Stimulated activated memory B cell treated with anti-CD40 and anti-IgM and Interleukin-4, amounts not matched to agents 10 μg/mL and 1 μg/mL and 100 μg/mL, for 72 hours (primary cell): ENCODE results near the gene RAP1GAP2.

ENCODE experiments used
- ATAC-seq: fragments of 150-1000 bp; cut with Tn5 transposase; 2 replicates; pipeline ENCODE4 v1.10.0; 2021
- H3K27ac Mint-ChIP-seq: one replicate; pipeline ENCODE4 v1.8.0; 2022; ENCODE audit warnings: mild to moderate bottlenecking, mixed read lengths
- H3K27me3 Mint-ChIP-seq: one replicate; pipeline ENCODE4 v1.8.0; 2022; ENCODE audit warnings: mixed read lengths
- H3K36me3 Mint-ChIP-seq: one replicate; pipeline ENCODE4 v1.8.0; 2022; ENCODE audit warnings: mixed read lengths
- H3K4me1 Mint-ChIP-seq: one replicate; pipeline ENCODE4 v1.8.0; 2022; ENCODE audit warnings: mixed read lengths
- H3K4me3 Mint-ChIP-seq: one replicate; pipeline ENCODE4 v1.8.0; 2022; ENCODE audit warnings: mild to moderate bottlenecking, moderate library complexity, mixed read lengths
- H3K9me3 Mint-ChIP-seq: one replicate; pipeline ENCODE4 v1.8.0; 2022; ENCODE audit warnings: mixed read lengths

RAP1GAP2 gene

DNA sequence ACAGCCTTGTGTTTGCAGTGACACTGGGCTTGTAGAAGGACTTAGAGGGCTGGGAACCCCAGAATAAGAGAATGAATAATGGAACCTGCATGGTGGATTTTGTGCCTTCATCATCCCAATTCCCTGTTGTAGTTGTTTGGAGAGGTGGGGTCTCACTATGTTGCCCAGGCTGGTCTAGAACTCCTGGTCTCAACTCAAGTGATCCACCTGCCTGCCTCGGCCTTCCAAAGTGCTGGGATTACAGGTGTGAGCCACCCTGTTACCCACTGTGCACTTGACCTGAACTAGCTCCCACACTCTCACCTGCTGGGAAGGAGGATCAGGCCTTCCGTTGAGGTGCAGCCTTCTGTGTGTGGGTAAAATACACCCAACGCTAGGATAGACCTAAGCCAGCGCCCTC, 55.4 kb downstream of the RAP1GAP2 start:
- H3K27ac Mint-ChIP-seq = no peak overlapping the region
- ATAC-seq = no peak
- H3K36me3 Mint-ChIP-seq = no peaks in the 10 kb centered on the region
- peaks cover 35% of the 10 kb centered on the region for H3K4me1 Mint-ChIP-seq
- H3K27me3 Mint-ChIP-seq = peaks cover 64% of the 10 kb centered on the region
- no peak overlapping the region for H3K4me3 Mint-ChIP-seq
- H3K9me3 Mint-ChIP-seq = no peaks in the 10 kb centered on the region

DNA sequence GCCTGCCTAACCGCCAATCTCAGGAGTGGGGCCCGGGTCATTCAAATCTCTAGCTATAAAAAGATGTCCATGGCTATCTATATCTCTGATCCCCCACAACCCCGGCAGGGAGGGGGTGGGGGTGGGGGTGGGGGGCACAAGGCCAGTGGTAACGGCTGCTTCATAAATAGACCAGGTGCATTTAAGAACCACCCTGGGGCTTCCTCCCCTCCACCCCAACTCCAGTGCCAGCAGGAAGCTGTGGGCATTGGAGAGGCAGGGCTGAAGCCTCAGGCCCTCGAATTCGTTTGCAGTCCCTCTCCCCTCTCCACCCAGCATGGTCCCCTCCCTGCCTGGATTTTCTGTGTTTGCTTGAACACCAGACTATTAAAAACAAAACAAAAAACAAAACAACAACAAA, 56.0 kb downstream of the RAP1GAP2 start:
- H3K27me3 Mint-ChIP-seq = peaks cover 69% of the 10 kb centered on the region
- H3K4me1 Mint-ChIP-seq = peaks cover 39% of the 10 kb centered on the region
- H3K27ac Mint-ChIP-seq = no peak overlapping the region
- peaks cover 3% of the 10 kb centered on the region for H3K36me3 Mint-ChIP-seq
- no peak for ATAC-seq
- no peaks in the 10 kb centered on the region for H3K9me3 Mint-ChIP-seq
- H3K4me3 Mint-ChIP-seq = peak overlapping the region; percentile 5

DNA sequence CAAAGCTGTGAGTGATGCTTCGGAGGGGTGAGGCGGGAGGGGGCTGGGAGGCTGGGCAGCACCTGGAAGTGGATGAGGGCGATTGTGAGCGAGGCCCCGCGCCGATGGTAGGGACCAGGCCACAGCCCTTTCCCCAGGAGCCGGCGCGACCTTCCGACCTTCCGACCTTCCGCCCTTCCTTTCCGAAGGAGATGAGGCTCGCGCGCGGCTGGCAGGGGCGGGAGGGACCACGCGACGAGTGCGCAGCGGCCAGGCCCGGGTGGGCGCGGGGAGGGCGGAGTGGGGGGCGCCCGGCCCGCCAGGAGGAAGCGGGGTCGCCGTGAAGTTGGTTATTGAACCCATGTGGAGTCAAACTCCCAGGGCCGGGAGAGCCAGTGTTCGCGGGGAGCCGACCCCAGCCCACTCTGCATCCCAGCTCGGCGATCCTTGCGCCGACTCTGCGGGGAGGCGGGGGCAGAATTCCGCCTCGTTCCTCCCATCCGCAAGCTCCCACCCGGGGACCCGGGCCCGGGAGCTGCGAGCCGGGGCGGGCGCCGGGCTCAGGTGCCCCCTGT, 56.6 kb downstream of the RAP1GAP2 start:
- no peaks in the 10 kb centered on the region for H3K9me3 Mint-ChIP-seq
- no peak overlapping the region for H3K27ac Mint-ChIP-seq
- H3K36me3 Mint-ChIP-seq = peaks cover 9% of the 10 kb centered on the region
- peak overlapping the region; percentile 67 for H3K4me3 Mint-ChIP-seq
- ATAC-seq = no peak
- H3K27me3 Mint-ChIP-seq = peaks cover 69% of the 10 kb centered on the region
- H3K4me1 Mint-ChIP-seq = peaks cover 33% of the 10 kb centered on the region

DNA sequence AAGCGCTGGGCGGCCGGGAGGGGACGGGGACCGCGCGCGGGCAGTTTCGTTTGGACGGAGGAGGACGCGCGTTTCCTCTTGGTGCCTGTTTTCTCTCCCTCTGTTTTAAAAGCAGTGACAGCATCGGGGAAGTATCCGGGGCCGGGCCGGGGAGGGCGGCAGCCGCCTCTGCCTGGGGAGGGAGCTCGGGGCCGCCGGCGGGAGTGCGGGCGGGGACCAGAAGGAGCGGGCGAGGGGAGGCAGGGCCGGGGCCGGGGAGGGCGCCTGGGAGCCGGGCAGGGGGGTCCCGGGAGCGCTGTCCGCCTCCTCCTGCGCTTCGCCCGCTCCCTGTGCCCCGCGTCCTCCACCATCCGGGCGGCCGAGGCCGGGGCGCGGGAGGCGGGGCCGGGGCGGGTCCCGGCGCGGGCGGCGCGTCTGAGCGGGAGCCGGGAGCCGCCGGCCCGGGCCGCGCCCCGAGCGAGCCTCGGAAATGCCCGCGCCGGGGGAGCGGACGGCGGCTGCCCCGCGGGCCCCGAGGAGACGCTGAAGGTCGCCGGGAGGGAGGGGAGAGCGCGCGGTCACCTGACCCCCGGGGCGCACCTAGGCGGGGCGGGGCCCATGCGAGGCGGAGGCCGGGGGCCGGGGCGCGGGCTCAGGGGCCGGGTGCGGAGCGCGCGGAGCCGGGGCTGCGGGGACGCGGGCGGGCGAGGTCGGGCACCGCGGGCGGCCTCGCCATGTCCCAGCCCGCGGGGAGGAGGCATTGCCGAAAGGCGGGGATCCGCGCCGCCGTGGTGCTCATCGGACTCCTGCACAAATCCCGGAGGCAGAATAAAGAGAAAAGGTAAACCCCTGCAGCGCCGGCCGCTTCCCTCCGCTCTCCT, 57.3 kb downstream of the RAP1GAP2 start:
- peaks cover 66% of the 10 kb centered on the region for H3K27me3 Mint-ChIP-seq
- H3K27ac Mint-ChIP-seq = no peak overlapping the region
- no peaks in the 10 kb centered on the region for H3K9me3 Mint-ChIP-seq
- peaks cover 28% of the 10 kb centered on the region for H3K4me1 Mint-ChIP-seq
- peaks cover 11% of the 10 kb centered on the region for H3K36me3 Mint-ChIP-seq
- peak; percentile 42 for ATAC-seq
- H3K4me3 Mint-ChIP-seq = peak overlapping the region; percentile 78

DNA sequence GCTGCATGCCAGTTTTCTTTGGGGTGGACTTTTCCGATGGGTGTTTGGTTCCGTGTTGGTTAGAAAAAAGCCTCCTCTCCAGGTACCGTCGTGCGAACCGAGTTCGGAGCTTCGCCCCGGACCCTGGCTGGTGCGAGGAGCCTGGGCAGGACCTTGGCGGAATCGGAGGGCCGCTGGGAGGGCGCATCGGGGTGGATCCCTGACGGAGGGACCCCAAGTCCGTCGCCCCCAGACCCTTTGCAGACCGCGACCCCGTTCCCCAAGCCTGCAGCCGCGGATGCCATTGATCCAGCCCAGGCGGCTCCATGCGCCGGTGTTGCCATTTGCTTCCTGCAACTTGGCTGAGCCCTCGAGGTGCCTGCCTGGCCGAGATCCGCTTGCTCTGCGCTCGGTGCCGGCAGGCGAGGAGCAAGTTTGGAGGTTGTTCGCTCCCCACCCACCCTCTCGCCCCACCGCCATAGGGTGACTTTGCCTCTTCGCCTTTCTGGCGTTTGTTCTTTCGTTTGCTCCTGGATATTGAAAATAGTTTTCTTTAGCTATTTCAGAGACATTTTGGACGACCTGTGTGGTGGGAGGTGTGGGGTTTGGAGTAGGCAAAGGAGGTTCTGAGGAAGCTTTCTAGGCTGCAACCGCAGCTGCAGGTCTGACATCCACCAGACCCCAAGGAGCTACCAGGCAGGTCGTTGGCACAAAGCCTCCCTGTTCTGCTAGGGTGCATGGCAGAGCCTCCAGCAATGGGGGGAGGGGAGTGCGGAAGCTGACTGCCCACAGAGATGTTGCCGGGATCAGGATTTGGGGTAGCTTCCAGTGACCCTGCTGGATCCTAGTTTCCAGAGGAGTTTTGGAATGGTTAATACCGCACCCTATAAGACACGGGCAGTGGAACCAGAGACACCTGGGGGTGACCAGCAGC, 58.2 kb downstream of the RAP1GAP2 start:
- Mint-ChIP-seq H3K4me3 (peak overlapping the region; percentile 78), H3K27me3 (peaks cover 59% of the 10 kb centered on the region), H3K27ac (no peak overlapping the region), H3K4me1 (peaks cover 22% of the 10 kb centered on the region), H3K9me3 (no peaks in the 10 kb centered on the region), H3K36me3 (peaks cover 11% of the 10 kb centered on the region)
- no peak for ATAC-seq

GRCh38 chr17:2855063-2855600, 58.9 kb downstream of the RAP1GAP2 start:
- Mint-ChIP-seq H3K9me3 (no peaks in the 10 kb centered on the region), H3K4me3 (peak overlapping the region; percentile 78), H3K27me3 (peaks cover 59% of the 10 kb centered on the region), H3K4me1 (peaks cover 22% of the 10 kb centered on the region), H3K27ac (no peak overlapping the region), H3K36me3 (peaks cover 16% of the 10 kb centered on the region)
- no peak for ATAC-seq

GRCh38 chr17:2856727-2857126, 60.5 kb downstream of the RAP1GAP2 start:
- H3K27me3 Mint-ChIP-seq = peaks cover 58% of the 10 kb centered on the region
- no peak overlapping the region for H3K4me3 Mint-ChIP-seq
- peaks cover 22% of the 10 kb centered on the region for H3K36me3 Mint-ChIP-seq
- no peak for ATAC-seq
- peaks cover 28% of the 10 kb centered on the region for H3K4me1 Mint-ChIP-seq
- H3K9me3 Mint-ChIP-seq = no peaks in the 10 kb centered on the region
- H3K27ac Mint-ChIP-seq = no peak overlapping the region

DNA sequence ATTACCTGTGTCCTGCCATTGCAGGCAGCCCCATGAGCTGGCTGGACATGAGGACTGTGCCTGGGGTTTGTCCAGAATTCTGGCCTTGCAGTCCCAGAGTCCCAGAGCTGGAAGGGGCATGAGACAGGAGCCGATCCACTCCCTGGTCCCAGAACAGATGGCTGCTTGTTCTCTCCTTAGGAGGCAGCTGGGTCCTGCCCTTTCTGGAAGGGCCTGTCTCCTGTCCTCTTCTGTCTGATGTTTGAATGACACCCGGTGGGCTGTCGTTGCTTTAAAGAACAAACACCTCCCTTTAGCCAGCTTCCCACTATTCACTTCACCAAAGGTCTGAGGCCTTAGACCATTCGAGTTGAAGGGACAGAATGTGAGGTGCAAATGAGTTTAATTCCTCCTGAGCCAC, 63.8 kb downstream of the RAP1GAP2 start:
- no peak overlapping the region for H3K27ac Mint-ChIP-seq
- no peaks in the 10 kb centered on the region for H3K9me3 Mint-ChIP-seq
- ATAC-seq = no peak
- peaks cover 41% of the 10 kb centered on the region for H3K27me3 Mint-ChIP-seq
- H3K36me3 Mint-ChIP-seq = peaks cover 22% of the 10 kb centered on the region
- peaks cover 17% of the 10 kb centered on the region for H3K4me1 Mint-ChIP-seq
- no peak overlapping the region for H3K4me3 Mint-ChIP-seq

- peaks cover 25% of the 10 kb centered on the region for H3K36me3 Mint-ChIP-seq
- peaks cover 13% of the 10 kb centered on the region for H3K4me1 Mint-ChIP-seq
- no peak overlapping the region for H3K27ac Mint-ChIP-seq
- peaks cover 33% of the 10 kb centered on the region for H3K27me3 Mint-ChIP-seq
- no peak overlapping the region for H3K4me3 Mint-ChIP-seq
- no peaks in the 10 kb centered on the region for H3K9me3 Mint-ChIP-seq
- ATAC-seq = no peak
These were observed 64.6 kb downstream of the RAP1GAP2 start for GRCh38 chr17:2860883-2861282.

- no peak for ATAC-seq
- H3K9me3 Mint-ChIP-seq = no peaks in the 10 kb centered on the region
These were observed 66.0 kb downstream of the RAP1GAP2 start for GRCh38 chr17:2862197-2862596.

GRCh38 chr17:2863204-2863603, 67.0 kb downstream of the RAP1GAP2 start:
- Mint-ChIP-seq H3K36me3 (peaks cover 22% of the 10 kb centered on the region), H3K27ac (no peak overlapping the region), H3K27me3 (peaks cover 9% of the 10 kb centered on the region), H3K4me3 (no peak overlapping the region), H3K9me3 (no peaks in the 10 kb centered on the region), H3K4me1 (peaks cover 6% of the 10 kb centered on the region)
- ATAC-seq = no peak

More at GRCh38 chr17:2862197-2862596, 66.0 kb downstream of the RAP1GAP2 start:
- peaks cover 26% of the 10 kb centered on the region for H3K36me3 Mint-ChIP-seq
- H3K27me3 Mint-ChIP-seq = peaks cover 19% of the 10 kb centered on the region
- peaks cover 6% of the 10 kb centered on the region for H3K4me1 Mint-ChIP-seq
- no peak overlapping the region for H3K27ac Mint-ChIP-seq
- no peak overlapping the region for H3K4me3 Mint-ChIP-seq

- no peak for ATAC-seq
- Mint-ChIP-seq H3K4me1 (peaks cover 6% of the 10 kb centered on the region), H3K9me3 (no peaks in the 10 kb centered on the region), H3K27me3 (peaks cover 9% of the 10 kb centered on the region), H3K27ac (no peak overlapping the region), H3K36me3 (peaks cover 18% of the 10 kb centered on the region), H3K4me3 (no peak overlapping the region)
These were observed 69.0 kb downstream of the RAP1GAP2 start for GRCh38 chr17:2865228-2865627.

DNA sequence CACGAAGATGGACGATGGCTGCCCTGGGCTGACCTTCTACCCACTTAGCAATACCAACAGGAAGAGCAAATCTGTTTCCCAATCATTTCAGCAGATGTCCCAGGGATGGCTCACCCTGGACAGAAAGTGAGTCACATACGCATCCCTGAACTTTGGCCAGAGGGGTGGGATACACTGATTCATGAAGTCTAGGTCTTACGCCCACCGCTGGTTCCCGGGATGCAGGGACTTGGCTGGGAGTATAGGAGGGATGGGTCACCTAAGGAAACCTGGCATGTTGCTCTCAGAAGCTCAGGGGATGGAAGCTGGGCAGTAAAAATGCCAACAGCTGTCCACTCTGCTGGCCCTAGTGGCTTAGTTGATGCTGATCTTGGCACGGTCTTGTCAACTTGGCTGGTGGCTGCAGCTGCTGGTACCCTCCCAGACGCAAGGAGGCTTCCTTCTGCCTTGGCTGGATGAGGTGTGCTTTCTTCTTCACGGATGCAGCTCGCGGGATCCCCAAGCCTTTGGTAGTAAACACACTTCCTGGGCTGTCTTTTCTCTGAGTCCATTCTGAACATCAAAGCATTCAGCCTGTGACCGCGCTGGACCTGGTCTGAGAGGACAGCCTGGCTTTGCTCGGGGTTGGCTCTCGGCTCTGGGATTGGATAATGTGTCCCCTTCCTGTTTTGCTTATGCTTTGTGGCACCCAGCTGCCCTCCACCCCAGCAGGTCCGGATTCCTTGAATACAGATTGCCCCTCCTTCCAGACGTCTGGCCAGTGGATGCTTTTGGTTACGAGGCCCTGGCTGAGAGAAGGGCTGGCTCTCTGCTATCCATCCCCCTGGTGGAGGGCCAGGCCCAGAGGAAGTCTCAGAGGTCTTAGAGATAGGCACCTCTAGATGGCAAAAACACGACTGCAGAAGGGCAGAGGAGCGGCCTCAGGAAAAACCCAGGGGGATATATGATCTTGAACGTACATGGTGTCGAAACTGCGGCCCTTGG, 71.5 kb downstream of the RAP1GAP2 start:
- no peak for ATAC-seq
- Mint-ChIP-seq H3K36me3 (peaks cover 12% of the 10 kb centered on the region), H3K27me3 (no peaks in the 10 kb centered on the region), H3K4me1 (peaks cover 5% of the 10 kb centered on the region), H3K27ac (no peak overlapping the region), H3K4me3 (no peak overlapping the region), H3K9me3 (no peaks in the 10 kb centered on the region)

- Mint-ChIP-seq H3K27me3 (no peaks in the 10 kb centered on the region), H3K4me1 (peaks cover 5% of the 10 kb centered on the region), H3K27ac (no peak overlapping the region), H3K9me3 (no peaks in the 10 kb centered on the region), H3K36me3 (peaks cover 12% of the 10 kb centered on the region), H3K4me3 (no peak overlapping the region)
- no peak for ATAC-seq
These were observed 73.4 kb downstream of the RAP1GAP2 start for GRCh38 chr17:2869604-2870003.
